ENCODE measurements around the gene IRGC.
"Not testable (repeated sequence)": the region's sequence is repeated elsewhere in the genome, so short reads cannot be mapped to it uniquely, and the experiment has no call there.

IRGC gene

GRCh38 chr19:43715776-43716175, at the start of gene IRGC:
Gene IRGC (plus strand): TSS chr19:43716076. CDS start chr19:43718559, 2,483 bp downstream.
- H3K27me3 Mint-ChIP-seq, result peaks cover 25 to 26% of the 10 kb centered on the region in 2 donors
- no peaks in the 10 kb centered on the region for H3K4me1 Mint-ChIP-seq
- no peaks in the 10 kb centered on the region for H3K9me3 Mint-ChIP-seq
- H3K4me3 Mint-ChIP-seq, result no peak within 1 kb of the TSS
- no peak within 1 kb of the TSS for H3K27ac Mint-ChIP-seq
- no peaks in the 10 kb centered on the region for H3K36me3 Mint-ChIP-seq
- no peak for DNase-seq
- no peak for ATAC-seq (replicated peaks)

- DNase-seq (peak; percentile 1), ATAC-seq (replicated peaks) (no peak)
- H3K27me3 Mint-ChIP-seq, result peaks cover 18 to 45% of the 10 kb centered on the region in 2 donors
- no peak overlapping the region for H3K27ac Mint-ChIP-seq
- peaks cover 3 to 9% of the 10 kb centered on the region in 2 donors for H3K9me3 Mint-ChIP-seq
- H3K36me3 Mint-ChIP-seq, result peaks cover 4 to 15% of the 10 kb centered on the region in 2 donors
- H3K4me1 Mint-ChIP-seq, result peaks cover 31 to 44% of the 10 kb centered on the region in 2 donors
- peak overlapping the region; percentile 83 to 86 for H3K4me3 Mint-ChIP-seq
Measured at GRCh38 chr19:43667126-43667875, 48.6 kb upstream of the IRGC start.

GRCh38 chr19:43667876-43668405, 47.9 kb upstream of the IRGC start:
- H3K4me1 Mint-ChIP-seq, result peaks cover 31 to 44% of the 10 kb centered on the region in 2 donors
- H3K9me3 Mint-ChIP-seq, result peaks cover 3 to 9% of the 10 kb centered on the region in 2 donors
- H3K4me3 Mint-ChIP-seq, result peak overlapping the region; percentile 83 to 86
- DNase-seq (no peak), ATAC-seq (replicated peaks) (no peak)
- H3K36me3 Mint-ChIP-seq, result peaks cover 4 to 15% of the 10 kb centered on the region in 2 donors
- peaks cover 19 to 46% of the 10 kb centered on the region in 2 donors for H3K27me3 Mint-ChIP-seq
- H3K27ac Mint-ChIP-seq, result peak overlapping the region; percentile 48

GRCh38 chr19:43668406-43669109, 47.3 kb upstream of the IRGC start:
- peak overlapping the region; percentile 83 to 86 for H3K4me3 Mint-ChIP-seq
- ATAC-seq (replicated peaks) (peak; percentile 87 to 89), DNase-seq (peak; percentile 91)
- H3K27me3 Mint-ChIP-seq, result peaks cover 19 to 46% of the 10 kb centered on the region in 2 donors
- peaks cover 3 to 9% of the 10 kb centered on the region in 2 donors for H3K9me3 Mint-ChIP-seq
- H3K4me1 Mint-ChIP-seq, result peaks cover 30 to 41% of the 10 kb centered on the region in 2 donors
- H3K27ac Mint-ChIP-seq, result peak overlapping the region; percentile 70
- peaks cover 4 to 15% of the 10 kb centered on the region in 2 donors for H3K36me3 Mint-ChIP-seq

GRCh38 chr19:43672061-43672679, 43.7 kb upstream of the IRGC start:
- H3K4me3 Mint-ChIP-seq, result no peak overlapping the region
- peaks cover 4 to 8% of the 10 kb centered on the region in 2 donors for H3K36me3 Mint-ChIP-seq
- H3K27ac Mint-ChIP-seq, result no peak overlapping the region
- H3K27me3 Mint-ChIP-seq, result peaks cover 23 to 39% of the 10 kb centered on the region in 2 donors
- DNase-seq (no peak), ATAC-seq (replicated peaks) (no peak)
- peaks cover 25 to 37% of the 10 kb centered on the region in 2 donors for H3K4me1 Mint-ChIP-seq
- H3K9me3 Mint-ChIP-seq, result peaks cover 3 to 4% of the 10 kb centered on the region in 2 donors

- Mint-ChIP-seq H3K27ac (no peak overlapping the region), H3K27me3 (peaks cover 17 to 25% of the 10 kb centered on the region in 2 donors), H3K4me3 (no peak overlapping the region), H3K9me3 (no peaks in the 10 kb centered on the region), H3K36me3 (no peaks in the 10 kb centered on the region), H3K4me1 (peaks cover 17 to 24% of the 10 kb centered on the region in 2 donors)
- ATAC-seq (replicated peaks) (no peak), DNase-seq (no peak)
Measured at GRCh38 chr19:43673637-43674036, 42.2 kb upstream of the IRGC start.

GRCh38 chr19:43674183-43674582, 41.7 kb upstream of the IRGC start:
- Mint-ChIP-seq H3K9me3 (no peaks in the 10 kb centered on the region), H3K27me3 (peaks cover 17 to 19% of the 10 kb centered on the region in 2 donors), H3K36me3 (no peaks in the 10 kb centered on the region), H3K4me1 (peaks cover 14 to 18% of the 10 kb centered on the region in 2 donors), H3K27ac (no peak overlapping the region), H3K4me3 (no peak overlapping the region)
- DNase-seq, result no peak
- ATAC-seq (replicated peaks), result no peak

- H3K4me1 Mint-ChIP-seq, result peaks cover 14% of the 10 kb centered on the region in 2 donors
- ATAC-seq (replicated peaks) (no peak), DNase-seq (no peak)
- no peaks in the 10 kb centered on the region for H3K36me3 Mint-ChIP-seq
- no peaks in the 10 kb centered on the region for H3K9me3 Mint-ChIP-seq
- no peak overlapping the region for H3K4me3 Mint-ChIP-seq
- no peak overlapping the region for H3K27ac Mint-ChIP-seq
- peaks cover 17 to 19% of the 10 kb centered on the region in 2 donors for H3K27me3 Mint-ChIP-seq
Measured at GRCh38 chr19:43674596-43674995, 41.3 kb upstream of the IRGC start.

- no peak for DNase-seq
- Mint-ChIP-seq H3K27ac (peak overlapping the region; percentile 2), H3K4me1 (peaks cover 6 to 7% of the 10 kb centered on the region in 2 donors), H3K4me3 (no peak overlapping the region), H3K9me3 (no peaks in the 10 kb centered on the region), H3K27me3 (peaks cover 12 to 17% of the 10 kb centered on the region in 2 donors), H3K36me3 (no peaks in the 10 kb centered on the region)
- peak; percentile 21 to 54 for ATAC-seq (replicated peaks)
Measured at GRCh38 chr19:43675269-43675879, 40.5 kb upstream of the IRGC start.

- Mint-ChIP-seq H3K4me1 (peaks cover 6 to 7% of the 10 kb centered on the region in 2 donors), H3K4me3 (no peak overlapping the region), H3K27me3 (peaks cover 6 to 17% of the 10 kb centered on the region in 2 donors), H3K36me3 (no peaks in the 10 kb centered on the region), H3K9me3 (no peaks in the 10 kb centered on the region), H3K27ac (no peak overlapping the region)
- no peak for ATAC-seq (replicated peaks)
- DNase-seq, result no peak
Measured at GRCh38 chr19:43675906-43676305, 40.0 kb upstream of the IRGC start.

GRCh38 chr19:43678512-43679261, 37.2 kb upstream of the IRGC start:
- Mint-ChIP-seq H3K4me3 (no peak overlapping the region), H3K27ac (peak overlapping the region; percentile 20), H3K9me3 (no peaks in the 10 kb centered on the region), H3K36me3 (no peaks in the 10 kb centered on the region), H3K27me3 (peaks cover 0 to 12% of the 10 kb centered on the region in 2 donors), H3K4me1 (peaks cover 6 to 7% of the 10 kb centered on the region in 2 donors)
- DNase-seq (no peak), ATAC-seq (replicated peaks) (no peak)

- DNase-seq (no peak), ATAC-seq (replicated peaks) (no peak)
- no peak overlapping the region for H3K27ac Mint-ChIP-seq
- H3K4me3 Mint-ChIP-seq, result no peak overlapping the region
- no peaks in the 10 kb centered on the region for H3K36me3 Mint-ChIP-seq
- peaks cover 0 to 8% of the 10 kb centered on the region in 2 donors for H3K4me1 Mint-ChIP-seq
- peaks cover 0 to 12% of the 10 kb centered on the region in 2 donors for H3K27me3 Mint-ChIP-seq
- no peaks in the 10 kb centered on the region for H3K9me3 Mint-ChIP-seq
Measured at GRCh38 chr19:43681821-43682220, 34.1 kb upstream of the IRGC start.

GRCh38 chr19:43682269-43682668, 33.6 kb upstream of the IRGC start:
- H3K36me3 Mint-ChIP-seq; H3K27ac Mint-ChIP-seq; ATAC-seq (replicated peaks); DNase-seq; H3K9me3 Mint-ChIP-seq; H3K4me3 Mint-ChIP-seq; H3K27me3 Mint-ChIP-seq; H3K4me1 Mint-ChIP-seq: not testable (repeated sequence)
